Thymus (tissue), 11 donors: Measurements from ENCODE around the gene ALAS1. TPM values are rescaled to one million over a fixed set of nuclear protein-coding genes. Genes with fewer than 3 reads are reported as not detected.

ENCODE experiments used
- DNase-seq, 9 donors: peaks; one replicate each; pipeline ENCODE4 v3.0.0-alpha.2; 2013; ENCODE audit warnings: low spot score in 9 of 9, low read depth in 6 of 9, missing footprints in 1 of 9
- H3K27ac ChIP-seq, 2 donors: one replicate each; pipeline ENCODE4 v1.5.1; 2013; ENCODE audit warnings: control low read depth in 1 of 2, low read depth in 1 of 2, low read length in 1 of 2, mild to moderate bottlenecking in 1 of 2, moderate library complexity in 1 of 2
- H3K27me3 ChIP-seq, 2 donors: one replicate each; pipeline ENCODE4 v1.5.1; 2013; ENCODE audit warnings: low read length in 1 of 2; ENCODE audit not compliant: control insufficient read depth in 2 of 2, insufficient read depth in 1 of 2
- H3K36me3 ChIP-seq, 2 donors: one replicate each; pipeline ENCODE4 v1.5.1; 2013; ENCODE audit warnings: low read length in 1 of 2, mild to moderate bottlenecking in 1 of 2, moderate library complexity in 1 of 2; ENCODE audit not compliant: control insufficient read depth in 2 of 2, insufficient read depth in 2 of 2
- H3K4me1 ChIP-seq, 2 donors: one replicate each; pipeline ENCODE4 v1.5.1; 2013; ENCODE audit warnings: low read length in 2 of 2; ENCODE audit not compliant: control insufficient read depth in 2 of 2, insufficient read depth in 2 of 2
- H3K4me3 ChIP-seq, 2 donors: one replicate each; pipeline ENCODE4 v1.5.1; 2013; ENCODE audit warnings: low read length in 2 of 2, control low read depth in 1 of 2, mild to moderate bottlenecking in 1 of 2
- H3K9me3 ChIP-seq, 2 donors: one replicate each; pipeline ENCODE4 v1.5.1; 2013; ENCODE audit warnings: low read length in 1 of 2, mild to moderate bottlenecking in 1 of 2; ENCODE audit not compliant: control insufficient read depth in 2 of 2, insufficient read depth in 1 of 2
- WGBS: extraction: QIAGEN DNeasy Blood & Tissue Kit; methylation state at CpG from one replicate; pipeline ENCODE4 v1.1.7; 2013; 5-methylcytosine and 5-hydroxymethylcytosine counted together
- polyA plus RNA-seq: library from polyadenylated mRNA; stranded (reverse); fragments of 200-250 nt; gene quantifications from one replicate; pipeline ENCODE4 v1.2.3, GENCODE V29; 2013
- total RNA-seq: library from RNA; stranded (reverse); fragments of 120-200 nt; gene quantifications from one replicate; pipeline ENCODE4 v1.2.4, GENCODE V29; 2013
- donor health status: healthy.

Gene ALAS1
- total and polyA plus RNA-seq, 2 donors, result 22.8 to 34.5 TPM

- Histone ChIP-seq H3K4me3 (no peak overlapping the region), H3K36me3 (peaks cover 60 to 89% of the 10 kb centered on the region in 2 donors), H3K27ac (peak overlapping the region; percentile 87 to 98), H3K9me3 (no peaks in the 10 kb centered on the region), H3K27me3 (no peaks in the 10 kb centered on the region), H3K4me1 (peaks cover 23 to 67% of the 10 kb centered on the region in 2 donors)
- DNase-seq, result no peak
- 94% methylated on average over 9 of the region's 9 CpGs for WGBS
Measured at GRCh38 chr3:52254608-52255007, 56.6 kb downstream of the ALAS1 start.

GRCh38 chr3:52256159-52256558 lies 58.2 kb downstream of the ALAS1 start:
- WGBS, result 97% methylated on average over 3 of the region's 3 CpGs

GRCh38 chr3:52256622-52257021 lies 58.7 kb downstream of the ALAS1 start:
- Histone ChIP-seq H3K27me3 (no peaks in the 10 kb centered on the region), H3K9me3 (no peaks in the 10 kb centered on the region), H3K27ac (peak overlapping the region in 1 of 2 donors; percentile 54), H3K4me1 (peaks cover 23 to 53% of the 10 kb centered on the region in 2 donors), H3K4me3 (no peak overlapping the region), H3K36me3 (peaks cover 54 to 91% of the 10 kb centered on the region in 2 donors)
- WGBS, result 89% methylated on average over 4 of the region's 4 CpGs
- DNase-seq, result no peak

More at GRCh38 chr3:52256159-52256558, 58.2 kb downstream of the ALAS1 start:
- peak overlapping the region; percentile 3 to 75 for H3K27ac ChIP-seq
- H3K4me1 ChIP-seq, result peaks cover 23 to 54% of the 10 kb centered on the region in 2 donors
- peaks cover 54 to 92% of the 10 kb centered on the region in 2 donors for H3K36me3 ChIP-seq
- DNase-seq, result no peak
- H3K4me3 ChIP-seq, result no peak overlapping the region
- H3K27me3 ChIP-seq, result no peaks in the 10 kb centered on the region
- no peaks in the 10 kb centered on the region for H3K9me3 ChIP-seq

GRCh38 chr3:52257911-52258310 lies 60.0 kb downstream of the ALAS1 start:
- Histone ChIP-seq H3K4me1 (peaks cover 17 to 42% of the 10 kb centered on the region in 2 donors), H3K36me3 (peaks cover 64 to 92% of the 10 kb centered on the region in 2 donors), H3K27ac (no peak overlapping the region), H3K4me3 (no peak overlapping the region), H3K9me3 (no peaks in the 10 kb centered on the region), H3K27me3 (no peaks in the 10 kb centered on the region)
- 96% methylated on average over 4 of the region's 4 CpGs for WGBS
- DNase-seq, result no peak

- DNase-seq, result no peak
- peaks cover 9 to 36% of the 10 kb centered on the region in 2 donors for H3K4me1 ChIP-seq
- H3K36me3 ChIP-seq, result peaks cover 67 to 97% of the 10 kb centered on the region in 2 donors
- 76% methylated on average over 1 of the region's 1 CpG for WGBS
- H3K27ac ChIP-seq, result no peak overlapping the region
- H3K4me3 ChIP-seq, result no peak overlapping the region
- no peaks in the 10 kb centered on the region for H3K27me3 ChIP-seq
- H3K9me3 ChIP-seq, result no peaks in the 10 kb centered on the region
Measured at GRCh38 chr3:52259035-52259434, 61.1 kb downstream of the ALAS1 start.

GRCh38 chr3:52259448-52259847 lies 61.5 kb downstream of the ALAS1 start:
- Histone ChIP-seq H3K27me3 (no peaks in the 10 kb centered on the region), H3K9me3 (no peaks in the 10 kb centered on the region), H3K36me3 (peaks cover 66 to 97% of the 10 kb centered on the region in 2 donors), H3K4me3 (no peak overlapping the region), H3K4me1 (peaks cover 6 to 33% of the 10 kb centered on the region in 2 donors), H3K27ac (no peak overlapping the region)
- 97% methylated on average over 4 of the region's 4 CpGs for WGBS
- DNase-seq, result no peak

GRCh38 chr3:52262447-52262846 lies 64.5 kb downstream of the ALAS1 start:
- H3K27ac ChIP-seq, result peak overlapping the region in 1 of 2 donors; percentile 31
- peaks cover 0 to 7% of the 10 kb centered on the region in 2 donors for H3K4me1 ChIP-seq
- no peak for DNase-seq
- no peaks in the 10 kb centered on the region for H3K27me3 ChIP-seq
- H3K36me3 ChIP-seq, result peaks cover 60 to 95% of the 10 kb centered on the region in 2 donors
- H3K9me3 ChIP-seq, result no peaks in the 10 kb centered on the region
- H3K4me3 ChIP-seq, result no peak overlapping the region

Other genes starting within 250 kb of the ALAS1 start
- 0.05 TPM for gene GPR62, start 242.8 kb upstream of the ALAS1 start, total RNA-seq
- 0.02 TPM for gene GPR62, start 242.8 kb upstream of the ALAS1 start, polyA plus RNA-seq
- gene PCBP4, start 230.7 kb upstream of the ALAS1 start, total RNA-seq, result 6.1 TPM
- gene PCBP4, start 230.7 kb upstream of the ALAS1 start, polyA plus RNA-seq, result 21.0 TPM
- gene ABHD14B, start 224.1 kb upstream of the ALAS1 start, total RNA-seq, result 22.9 TPM
- 48.2 TPM for gene ABHD14B, start 224.1 kb upstream of the ALAS1 start, polyA plus RNA-seq
- 12.7 TPM for gene ABHD14A, start 223.1 kb upstream of the ALAS1 start, total RNA-seq
- gene ABHD14A, start 223.1 kb upstream of the ALAS1 start, polyA plus RNA-seq, result 17.6 TPM
- 11.2 TPM for gene ACY1, start 214.6 kb upstream of the ALAS1 start, total RNA-seq
- gene ACY1, start 214.6 kb upstream of the ALAS1 start, polyA plus RNA-seq, result 17.6 TPM
- gene RPL29, start 202.3 kb upstream of the ALAS1 start, total RNA-seq, result 1,457 TPM
- gene RPL29, start 202.3 kb upstream of the ALAS1 start, polyA plus RNA-seq, result 1,964 TPM
- gene DUSP7, start 141.6 kb upstream of the ALAS1 start, total RNA-seq, result 7.7 TPM
- gene DUSP7, start 141.6 kb upstream of the ALAS1 start, polyA plus RNA-seq, result 6.3 TPM
- gene POC1A, start 43.7 kb upstream of the ALAS1 start, total RNA-seq, result 12.3 TPM
- gene POC1A, start 43.7 kb upstream of the ALAS1 start, polyA plus RNA-seq, result 2.6 TPM
- gene TLR9, start 27.5 kb downstream of the ALAS1 start, total RNA-seq, result 0.66 TPM
- 0.59 TPM for gene TLR9, start 27.5 kb downstream of the ALAS1 start, polyA plus RNA-seq
- 60.5 TPM for gene TWF2, start 41.0 kb downstream of the ALAS1 start, total RNA-seq
- 62.6 TPM for gene TWF2, start 41.0 kb downstream of the ALAS1 start, polyA plus RNA-seq
- gene PPM1M, start 47.6 kb downstream of the ALAS1 start, total RNA-seq, result 32.1 TPM
- gene PPM1M, start 47.6 kb downstream of the ALAS1 start, polyA plus RNA-seq, result 65.0 TPM
- gene WDR82, start 80.5 kb downstream of the ALAS1 start, total RNA-seq, result 60.5 TPM
- 47.4 TPM for gene WDR82, start 80.5 kb downstream of the ALAS1 start, polyA plus RNA-seq
- gene GLYCTK, start 89.7 kb downstream of the ALAS1 start, total RNA-seq, result 7.6 TPM
- gene GLYCTK, start 89.7 kb downstream of the ALAS1 start, polyA plus RNA-seq, result 18.9 TPM
- 3.3 TPM for gene DNAH1, start 118.2 kb downstream of the ALAS1 start, total RNA-seq
- 9.0 TPM for gene DNAH1, start 118.2 kb downstream of the ALAS1 start, polyA plus RNA-seq
- gene BAP1, start 211.8 kb downstream of the ALAS1 start, total RNA-seq, result 48.2 TPM
- gene BAP1, start 211.8 kb downstream of the ALAS1 start, polyA plus RNA-seq, result 86.0 TPM
- gene PHF7, start 212.5 kb downstream of the ALAS1 start, total RNA-seq, result 10.6 TPM
- 9.1 TPM for gene PHF7, start 212.5 kb downstream of the ALAS1 start, polyA plus RNA-seq
- gene SEMA3G, start 246.9 kb downstream of the ALAS1 start, total RNA-seq, result 0.80 TPM
- 6.4 TPM for gene SEMA3G, start 246.9 kb downstream of the ALAS1 start, polyA plus RNA-seq